Epithelial cell of esophagus (primary cell): ENCODE measurements around the gene KIF21A.
A peak's percentile ranks its signal among the peaks of the same experiment; 100 is the strongest.

Source experiments
- DNase-seq: peaks from one replicate; pipeline ENCODE4 v3.0.0; 2010; ENCODE audit warnings: low read depth
- H3K4me3 ChIP-seq: 2 replicates; pipeline ENCODE4 v1.5.1; 2011; ENCODE audit warnings: mild to moderate bottlenecking, low read length, control low read depth
- TF ChIP-seq, protein P1 (sequence below): IDR thresholded peaks from 2 replicates; pipeline ENCODE4 v1.5.1; 2011; ENCODE audit warnings: low read depth, mild to moderate bottlenecking, low read length, control low read depth, inconsistent platforms; ENCODE audit not compliant: insufficient read depth; ENCODE audit errors: missing control alignments

The KIF21A gene

DNA sequence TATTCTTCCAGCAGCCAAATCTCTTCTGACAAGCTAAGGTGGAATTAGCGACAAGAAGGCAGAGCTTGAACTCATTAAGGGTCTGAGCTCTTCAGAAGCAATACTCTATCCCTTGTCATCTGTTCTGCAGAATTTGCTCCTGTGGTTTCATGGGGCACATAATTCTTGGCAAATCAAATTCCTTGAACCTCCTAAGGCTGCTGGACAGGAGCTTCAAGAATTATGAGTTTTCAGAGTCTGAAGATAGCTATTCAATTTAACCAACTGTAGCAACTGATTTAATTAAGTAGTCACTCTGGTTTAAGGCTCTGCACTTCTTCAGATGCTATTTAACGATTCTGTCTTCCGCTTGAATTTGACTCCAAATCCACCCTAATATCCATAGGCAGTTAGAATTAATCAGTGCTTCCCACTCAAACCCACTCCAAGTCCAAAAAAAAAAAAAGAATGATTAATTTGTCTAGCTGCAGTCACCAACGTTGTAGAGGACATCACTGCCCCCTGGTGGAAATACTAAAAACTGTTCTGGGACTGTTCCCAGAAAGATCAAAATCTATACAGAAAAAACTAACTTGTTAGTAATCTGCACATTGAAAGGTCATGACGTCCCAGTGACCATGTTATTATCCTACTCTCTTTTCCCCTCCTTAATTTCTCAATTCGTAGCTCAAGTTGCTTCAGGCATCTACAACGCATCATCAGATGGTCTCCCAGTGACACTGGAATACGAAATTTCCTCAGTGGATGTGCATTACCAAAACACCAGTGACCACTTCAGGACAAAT is 169.9 kb downstream of the KIF21A start:
- H3K4me3 ChIP-seq: no peak overlapping the region
- DNase-seq: peak; percentile 49
- TF ChIP-seq, protein P1, sequence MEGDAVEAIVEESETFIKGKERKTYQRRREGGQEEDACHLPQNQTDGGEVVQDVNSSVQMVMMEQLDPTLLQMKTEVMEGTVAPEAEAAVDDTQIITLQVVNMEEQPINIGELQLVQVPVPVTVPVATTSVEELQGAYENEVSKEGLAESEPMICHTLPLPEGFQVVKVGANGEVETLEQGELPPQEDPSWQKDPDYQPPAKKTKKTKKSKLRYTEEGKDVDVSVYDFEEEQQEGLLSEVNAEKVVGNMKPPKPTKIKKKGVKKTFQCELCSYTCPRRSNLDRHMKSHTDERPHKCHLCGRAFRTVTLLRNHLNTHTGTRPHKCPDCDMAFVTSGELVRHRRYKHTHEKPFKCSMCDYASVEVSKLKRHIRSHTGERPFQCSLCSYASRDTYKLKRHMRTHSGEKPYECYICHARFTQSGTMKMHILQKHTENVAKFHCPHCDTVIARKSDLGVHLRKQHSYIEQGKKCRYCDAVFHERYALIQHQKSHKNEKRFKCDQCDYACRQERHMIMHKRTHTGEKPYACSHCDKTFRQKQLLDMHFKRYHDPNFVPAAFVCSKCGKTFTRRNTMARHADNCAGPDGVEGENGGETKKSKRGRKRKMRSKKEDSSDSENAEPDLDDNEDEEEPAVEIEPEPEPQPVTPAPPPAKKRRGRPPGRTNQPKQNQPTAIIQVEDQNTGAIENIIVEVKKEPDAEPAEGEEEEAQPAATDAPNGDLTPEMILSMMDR: peak; percentile 72

DNA sequence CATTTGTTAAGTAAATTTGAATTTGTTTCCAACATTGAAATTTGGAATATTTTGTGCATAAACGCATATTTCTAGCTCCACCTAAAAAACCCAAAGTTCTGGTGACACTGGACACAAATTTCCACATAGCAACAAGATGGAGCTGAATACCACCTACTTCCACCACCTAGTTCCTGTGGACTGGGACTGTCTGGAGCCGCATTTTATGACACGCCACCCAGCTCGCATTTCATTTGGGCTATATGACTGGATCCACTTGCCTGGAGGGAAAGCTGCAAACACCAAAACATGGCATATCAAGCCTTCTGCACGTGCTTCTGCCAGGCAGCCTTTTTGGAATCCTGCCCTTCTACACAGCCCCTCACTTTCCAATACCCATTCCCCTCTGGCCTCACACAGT is 173.4 kb downstream of the KIF21A start:
- no peak for DNase-seq
- TF ChIP-seq, protein P1: no peak
- no peak overlapping the region for H3K4me3 ChIP-seq

DNA sequence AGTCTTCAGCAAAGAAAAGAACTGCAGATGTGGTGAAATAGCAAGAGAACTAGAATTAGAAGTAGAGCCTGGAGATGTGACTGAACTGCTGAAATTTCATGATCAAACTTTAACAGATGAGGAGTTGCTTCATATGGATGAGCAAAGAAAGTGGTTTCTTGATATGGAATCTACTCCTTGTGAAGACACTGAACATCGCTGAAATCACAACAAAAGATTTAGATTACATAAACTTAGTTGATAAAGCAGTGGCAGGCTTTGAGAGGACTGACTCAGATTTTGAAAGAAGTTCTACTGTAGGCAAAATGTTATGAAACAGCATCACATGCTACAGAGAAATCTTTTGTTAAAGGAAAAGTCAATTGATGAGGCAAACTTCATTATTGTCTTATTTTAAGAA is 175.0 kb downstream of the KIF21A start:
- no peak for DNase-seq
- H3K4me3 ChIP-seq: no peak overlapping the region
- TF ChIP-seq, protein P1: no peak

DNA sequence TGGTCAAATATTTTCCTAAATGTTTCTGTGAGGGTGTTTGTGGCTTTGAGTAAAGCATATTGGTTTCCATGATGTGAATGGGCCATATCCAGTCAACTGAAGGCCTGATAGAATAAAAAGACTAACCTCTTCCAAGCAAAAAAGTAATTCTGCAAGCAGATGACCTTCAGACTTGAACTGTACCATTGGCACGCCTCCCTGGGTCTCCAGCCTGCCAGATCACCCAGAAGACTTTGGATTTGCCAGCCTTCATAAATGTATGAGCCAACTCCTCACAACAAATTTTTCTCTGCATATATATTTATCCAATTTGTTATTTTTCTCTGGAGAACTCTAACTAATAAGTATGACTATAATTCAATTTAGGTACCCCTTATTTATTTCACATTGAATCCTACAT is 190.3 kb downstream of the KIF21A start:
- TF ChIP-seq, protein P1: no peak
- H3K4me3 ChIP-seq: no peak overlapping the region
- no peak for DNase-seq
